Osteoblast (primary cell): Measurements from ENCODE around the gene FBXL19. TPM values are rescaled to one million over a fixed set of nuclear protein-coding genes. Genes with fewer than 3 reads are reported as not detected.

Experiments
- DNase-seq: peaks from one replicate; pipeline ENCODE4 v3.0.0; 2011; ENCODE audit warnings: low spot score, mixed read lengths; ENCODE audit not compliant: insufficient read length; ENCODE audit errors: missing footprints
- H2AFZ ChIP-seq: 2 replicates; pipeline ENCODE4 v1.6.0; 2011; ENCODE audit warnings: mild to moderate bottlenecking, low read length
- H3K27ac ChIP-seq: 2 replicates; pipeline ENCODE4 v1.5.1; 2011; ENCODE audit warnings: mild to moderate bottlenecking, low read depth, low read length, moderate library complexity
- H3K27me3 ChIP-seq: 2 replicates; pipeline ENCODE4 v1.6.0; 2012; ENCODE audit warnings: mild to moderate bottlenecking, control low read depth, inconsistent platforms, low read length, moderate library complexity; ENCODE audit not compliant: insufficient read depth
- H3K36me3 ChIP-seq: 2 replicates; pipeline ENCODE4 v1.5.1; 2011; ENCODE audit warnings: mild to moderate bottlenecking, low read length, control low read depth, moderate library complexity; ENCODE audit not compliant: insufficient read depth
- H3K4me1 ChIP-seq: 2 replicates; pipeline ENCODE4 v1.5.1; 2011; ENCODE audit warnings: mild to moderate bottlenecking, low read length, control low read depth, moderate library complexity; ENCODE audit not compliant: insufficient read depth
- H3K4me2 ChIP-seq: 2 replicates; pipeline ENCODE4 v1.6.0; 2011; ENCODE audit warnings: mild to moderate bottlenecking, low read length; ENCODE audit not compliant: insufficient read depth
- H3K4me3 ChIP-seq: fragments of 200-600 bp; sonication (generic); 3 replicates; pipeline ENCODE4 v1.5.1; 2012; ENCODE audit warnings: mild to moderate bottlenecking, low read length, inconsistent platforms; ENCODE audit not compliant: insufficient read depth
- H3K79me2 ChIP-seq: 2 replicates; pipeline ENCODE4 v1.6.0; 2012; ENCODE audit warnings: mild to moderate bottlenecking, low read length, control low read depth, inconsistent platforms; ENCODE audit not compliant: insufficient read depth
- H3K9me3 ChIP-seq: 2 replicates; pipeline ENCODE4 v1.5.1; 2011; ENCODE audit warnings: low read depth, low read length, control low read depth
- H4K20me1 ChIP-seq: 2 replicates; pipeline ENCODE4 v1.6.0; 2012; ENCODE audit warnings: mild to moderate bottlenecking, low read length, control low read depth; ENCODE audit not compliant: insufficient read depth
- total RNA-seq: library from RNA; depleted of rRNA; stranded (reverse); fragments of >200 nt; gene quantifications from 2 replicates; pipeline ENCODE4 v1.2.3, GENCODE V29; 2012
- TF ChIP-seq, protein P1 (sequence below): IDR thresholded peaks from 2 replicates; pipeline ENCODE4 v1.5.1; 2011; ENCODE audit warnings: mild to moderate bottlenecking, low read depth, low read length, moderate library complexity; ENCODE audit errors: extremely low read depth

Gene FBXL19
- total RNA-seq, 1 donor: 14.5 TPM

DNA sequence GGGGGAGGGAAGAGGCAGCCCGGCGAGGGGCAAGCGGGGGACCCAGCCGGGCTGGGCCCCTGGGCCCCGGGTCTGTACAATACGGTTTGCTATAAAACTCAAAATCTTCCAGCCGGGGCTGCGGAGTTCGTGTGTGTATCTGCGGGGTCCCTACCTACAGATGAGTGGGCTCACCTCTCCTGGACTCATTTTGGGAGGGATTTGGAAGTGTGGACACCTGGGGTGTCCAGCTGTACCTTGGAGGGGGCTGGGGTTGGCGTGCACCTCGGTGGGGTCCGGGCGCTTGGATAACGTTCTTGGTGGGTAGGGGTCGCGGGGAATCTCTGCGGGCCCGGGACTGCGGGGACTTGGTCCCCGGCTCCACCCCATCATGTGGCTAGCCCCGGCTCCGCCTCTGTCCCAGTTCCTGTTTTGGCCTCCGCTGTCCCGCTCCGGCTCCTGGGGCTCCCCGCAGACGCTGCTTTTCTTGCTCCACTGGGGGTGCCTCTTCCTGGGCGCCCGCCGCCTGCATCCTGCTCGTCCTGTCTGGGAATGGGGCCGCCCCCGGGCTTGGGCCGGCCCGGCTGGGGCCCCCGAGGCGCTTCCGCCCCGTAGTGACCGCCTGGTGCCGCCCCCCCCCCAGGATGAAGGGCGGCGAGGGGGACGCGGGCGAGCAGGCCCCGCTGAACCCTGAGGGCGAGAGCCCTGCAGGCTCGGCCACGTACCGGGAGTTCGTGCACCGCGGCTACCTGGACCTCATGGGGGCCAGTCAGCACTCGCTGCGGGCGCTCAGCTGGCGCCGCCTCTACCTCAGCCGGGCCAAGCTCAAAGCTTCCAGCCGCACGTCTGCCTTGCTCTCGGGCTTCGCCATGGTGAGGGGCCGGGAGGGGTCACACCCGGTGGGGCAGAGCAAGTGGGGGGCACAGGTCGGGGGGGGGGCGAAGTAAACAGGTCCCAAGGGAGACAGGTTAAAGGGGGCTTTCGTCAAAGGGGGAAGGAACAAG lies 25.6 kb downstream of the FBXL19 start, which contains the start of gene ORAI3:
Gene ORAI3 (plus strand): TSS at position 402 of the 983 bp plus-strand sequence. CDS start 222 bp downstream, at position 624.
- Histone ChIP-seq H4K20me1 (peaks cover 19% of the 10 kb centered on the region), H3K27me3 (no peaks in the 10 kb centered on the region), H3K27ac (peak within 1 kb of the TSS; percentile 65), H2AFZ (peak within 1 kb of the TSS; percentile 27), H3K36me3 (peaks cover 10% of the 10 kb centered on the region), H3K4me2 (peak within 1 kb of the TSS; percentile 92), H3K9me3 (no peaks in the 10 kb centered on the region), H3K4me3 (peak within 1 kb of the TSS; percentile 86), H3K79me2 (peaks cover 8% of the 10 kb centered on the region), H3K4me1 (peaks cover 23% of the 10 kb centered on the region)
- peak; percentile 88 for DNase-seq
- TF ChIP-seq, protein P1, sequence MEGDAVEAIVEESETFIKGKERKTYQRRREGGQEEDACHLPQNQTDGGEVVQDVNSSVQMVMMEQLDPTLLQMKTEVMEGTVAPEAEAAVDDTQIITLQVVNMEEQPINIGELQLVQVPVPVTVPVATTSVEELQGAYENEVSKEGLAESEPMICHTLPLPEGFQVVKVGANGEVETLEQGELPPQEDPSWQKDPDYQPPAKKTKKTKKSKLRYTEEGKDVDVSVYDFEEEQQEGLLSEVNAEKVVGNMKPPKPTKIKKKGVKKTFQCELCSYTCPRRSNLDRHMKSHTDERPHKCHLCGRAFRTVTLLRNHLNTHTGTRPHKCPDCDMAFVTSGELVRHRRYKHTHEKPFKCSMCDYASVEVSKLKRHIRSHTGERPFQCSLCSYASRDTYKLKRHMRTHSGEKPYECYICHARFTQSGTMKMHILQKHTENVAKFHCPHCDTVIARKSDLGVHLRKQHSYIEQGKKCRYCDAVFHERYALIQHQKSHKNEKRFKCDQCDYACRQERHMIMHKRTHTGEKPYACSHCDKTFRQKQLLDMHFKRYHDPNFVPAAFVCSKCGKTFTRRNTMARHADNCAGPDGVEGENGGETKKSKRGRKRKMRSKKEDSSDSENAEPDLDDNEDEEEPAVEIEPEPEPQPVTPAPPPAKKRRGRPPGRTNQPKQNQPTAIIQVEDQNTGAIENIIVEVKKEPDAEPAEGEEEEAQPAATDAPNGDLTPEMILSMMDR: no peak

DNA sequence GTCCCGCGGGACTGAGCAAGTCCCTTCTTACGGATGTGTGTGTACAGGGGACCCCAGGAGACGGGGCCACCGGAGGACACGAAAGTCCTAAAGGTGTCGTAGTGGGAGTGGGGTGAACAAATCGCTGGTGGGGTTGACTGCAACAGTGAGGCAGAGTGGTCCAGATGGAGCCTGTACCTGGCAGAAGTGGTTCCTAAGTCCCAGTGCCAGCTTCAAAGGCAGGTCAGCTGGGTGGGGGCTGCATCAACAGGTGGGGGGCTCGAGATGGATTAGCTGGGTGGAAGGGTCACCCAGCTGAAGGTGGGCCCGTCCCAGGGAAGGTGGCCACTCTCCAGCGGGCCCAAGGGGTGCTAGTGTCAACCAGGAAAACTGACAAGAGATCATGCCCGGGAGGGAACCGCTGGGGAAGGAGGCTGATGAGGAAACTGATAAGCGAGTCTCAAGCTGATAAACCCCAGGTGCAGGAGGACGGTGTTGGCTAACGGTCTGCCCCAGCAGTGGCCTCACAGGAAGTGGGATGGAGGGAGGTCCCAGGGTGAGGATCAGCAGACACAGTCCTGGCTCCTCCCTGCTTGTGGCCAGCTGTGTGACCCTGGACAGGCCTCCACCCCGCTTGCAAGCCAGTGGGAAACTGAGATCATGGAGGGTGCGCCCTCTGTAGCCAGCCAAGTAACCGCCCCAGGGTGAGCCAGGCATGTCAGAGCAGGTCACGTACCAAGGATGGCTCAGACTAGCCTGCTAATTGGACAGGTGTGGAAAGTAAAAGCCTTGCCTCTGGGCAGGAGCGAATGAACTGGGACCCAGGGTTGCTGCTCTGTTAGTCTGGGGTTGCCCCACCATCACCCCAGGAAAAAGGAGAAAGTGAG lies 26.5 kb downstream of the FBXL19 start:
- peak overlapping the region; percentile 92 for H3K4me2 ChIP-seq
- no peaks in the 10 kb centered on the region for H3K9me3 ChIP-seq
- H3K27ac ChIP-seq: peak overlapping the region; percentile 65
- peaks cover 8% of the 10 kb centered on the region for H3K79me2 ChIP-seq
- peak; percentile 91 for DNase-seq
- H3K36me3 ChIP-seq: peaks cover 1% of the 10 kb centered on the region
- H3K4me3 ChIP-seq: peak overlapping the region; percentile 86
- TF ChIP-seq, protein P1: no peak
- H3K4me1 ChIP-seq: peaks cover 23% of the 10 kb centered on the region
- no peaks in the 10 kb centered on the region for H3K27me3 ChIP-seq
- peaks cover 19% of the 10 kb centered on the region for H4K20me1 ChIP-seq
- no peak overlapping the region for H2AFZ ChIP-seq

DNA sequence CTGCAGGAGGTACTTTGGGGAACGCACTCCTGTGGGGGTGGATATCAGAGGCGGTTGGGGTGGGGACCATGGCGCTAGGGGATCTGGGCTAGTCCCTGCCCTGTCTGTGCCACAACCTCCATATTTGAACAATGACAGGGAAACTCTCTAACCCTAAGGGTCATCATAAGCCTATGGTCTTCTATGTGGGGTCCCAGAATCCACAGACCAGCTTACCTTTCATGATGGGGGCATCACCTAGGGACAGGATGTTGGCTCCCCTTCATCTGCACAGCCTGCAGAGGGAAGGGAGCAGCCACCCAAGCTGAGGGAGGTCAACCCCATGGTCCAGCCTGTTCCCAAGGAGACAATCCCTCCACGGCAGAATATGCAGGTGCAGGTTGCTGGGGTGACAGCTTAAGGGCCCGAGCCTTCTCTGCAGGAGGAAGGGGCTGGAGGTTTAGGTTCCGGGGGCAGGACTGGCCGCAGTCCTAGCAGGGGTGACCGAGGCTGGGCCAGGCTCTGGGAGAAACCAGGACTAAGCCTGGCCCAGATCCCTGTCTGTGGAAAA lies 27.2 kb downstream of the FBXL19 start:
- H3K4me3 ChIP-seq: peak overlapping the region; percentile 86
- H4K20me1 ChIP-seq: peaks cover 19% of the 10 kb centered on the region
- no peaks in the 10 kb centered on the region for H3K36me3 ChIP-seq
- TF ChIP-seq, protein P1: no peak
- H3K79me2 ChIP-seq: peaks cover 8% of the 10 kb centered on the region
- H3K4me1 ChIP-seq: peaks cover 23% of the 10 kb centered on the region
- H3K4me2 ChIP-seq: peak overlapping the region; percentile 92
- H3K27me3 ChIP-seq: no peaks in the 10 kb centered on the region
- no peaks in the 10 kb centered on the region for H3K9me3 ChIP-seq
- peak; percentile 21 for DNase-seq
- H3K27ac ChIP-seq: no peak overlapping the region
- H2AFZ ChIP-seq: no peak overlapping the region
